Lower lobe of right lung (tissue), 2 donors: ENCODE results near the gene FTCDNL1. TPM values are rescaled to one million over a fixed set of nuclear protein-coding genes. Genes with fewer than 3 reads are reported as not detected.

Source experiments
- ATAC-seq, 2 donors: fragments of 200-7000 bp; cut with Tn5 transposase; one replicate each; pipeline ENCODE4 v1.9.1; 2020 to 2022; ENCODE audit warnings: mild to moderate bottlenecking in 2 of 2, moderate library complexity in 2 of 2
- DNase-seq: peaks from one replicate; pipeline ENCODE4 v3.0.0-alpha.2; 2020
- H3K27ac ChIP-seq: fragments of 200-600 bp; one replicate; pipeline ENCODE4 v1.8.0; 2022
- H3K27me3 ChIP-seq: fragments of 200-600 bp; one replicate; pipeline ENCODE4 v1.8.0; 2022; ENCODE audit warnings: low read depth
- H3K36me3 ChIP-seq: fragments of 200-600 bp; one replicate; pipeline ENCODE4 v1.8.0; 2022; ENCODE audit warnings: mild to moderate bottlenecking
- H3K4me1 ChIP-seq: fragments of 200-600 bp; one replicate; pipeline ENCODE4 v1.8.0; 2022
- H3K4me3 ChIP-seq: fragments of 200-600 bp; one replicate; pipeline ENCODE4 v1.8.0; 2022; ENCODE audit warnings: mild to moderate bottlenecking
- H3K9me3 ChIP-seq: fragments of 200-600 bp; one replicate; pipeline ENCODE4 v1.8.0; 2022
- CTCF ChIP-seq: fragments of 200-600 bp; IDR thresholded peaks from one replicate; pipeline ENCODE4 v1.8.0; 2022; ENCODE audit warnings: antibody characterized with exemption, mild to moderate bottlenecking
- intact Hi-C: fragments of 100-400 bp; cut with DNase I; formaldehyde crosslinking; loops from one replicate; pipeline ENCODE4 v1.11.0; 2022
- total RNA-seq: library from RNA; stranded (reverse); fragmentation: NEBNext Ultra II Directional; extraction: Animal tissue kit (Norgen Biotek cat#: 25700); gene quantifications from one replicate; pipeline ENCODE4 v1.2.1, GENCODE V29; 2021
- donor health status: DM: no; HTN: yes; CAD: no; lungs with severe emphysema.

Gene FTCDNL1
- total RNA-seq, 1 donor from 2014 or later: 3.7 TPM

- intact Hi-C loops: no loop called here
- H3K4me1 ChIP-seq: peaks cover 15% of the 10 kb centered on the region
- no peaks in the 10 kb centered on the region for H3K27me3 ChIP-seq
- no peak overlapping the region for H3K27ac ChIP-seq
- H3K36me3 ChIP-seq: no peaks in the 10 kb centered on the region
- DNase-seq (no peak), ATAC-seq (no peak)
- H3K4me3 ChIP-seq: no peak overlapping the region
- TF ChIP-seq CTCF: no peak
- H3K9me3 ChIP-seq: no peaks in the 10 kb centered on the region
Measured at GRCh38 chr2:199734651-199735050, 116.3 kb downstream of the FTCDNL1 start.

- H3K4me3 ChIP-seq: no peak overlapping the region
- intact Hi-C loops: no loop called here
- no peaks in the 10 kb centered on the region for H3K36me3 ChIP-seq
- no peak for TF ChIP-seq CTCF
- ATAC-seq: no peak
- H3K27ac ChIP-seq: no peak overlapping the region
- H3K4me1 ChIP-seq: peaks cover 9% of the 10 kb centered on the region
- H3K27me3 ChIP-seq: no peaks in the 10 kb centered on the region
- DNase-seq: no peak
- H3K9me3 ChIP-seq: no peaks in the 10 kb centered on the region
Measured at GRCh38 chr2:199734011-199734410, 117.0 kb downstream of the FTCDNL1 start.

- no peak overlapping the region for H3K27ac ChIP-seq
- no peak overlapping the region for H3K4me3 ChIP-seq
- ATAC-seq: no peak
- no peaks in the 10 kb centered on the region for H3K9me3 ChIP-seq
- H3K36me3 ChIP-seq: no peaks in the 10 kb centered on the region
- no peaks in the 10 kb centered on the region for H3K4me1 ChIP-seq
- intact Hi-C loops: no loop called here
- no peak for TF ChIP-seq CTCF
- DNase-seq: no peak
- H3K27me3 ChIP-seq: no peaks in the 10 kb centered on the region
Measured at GRCh38 chr2:199727801-199728200, 123.2 kb downstream of the FTCDNL1 start.

GRCh38 chr2:199727306-199727705 is 123.7 kb downstream of the FTCDNL1 start:
- intact Hi-C loops: no loop called here
- H3K9me3 ChIP-seq: no peaks in the 10 kb centered on the region
- no peak for TF ChIP-seq CTCF
- H3K4me1 ChIP-seq: no peaks in the 10 kb centered on the region
- H3K36me3 ChIP-seq: no peaks in the 10 kb centered on the region
- no peak overlapping the region for H3K27ac ChIP-seq
- H3K27me3 ChIP-seq: no peaks in the 10 kb centered on the region
- no peak for ATAC-seq
- no peak for DNase-seq
- no peak overlapping the region for H3K4me3 ChIP-seq

- DNase-seq (no peak), ATAC-seq (no peak)
- Histone ChIP-seq H3K9me3 (no peaks in the 10 kb centered on the region), H3K27ac (no peak overlapping the region), H3K27me3 (no peaks in the 10 kb centered on the region), H3K4me3 (no peak overlapping the region), H3K4me1 (no peaks in the 10 kb centered on the region), H3K36me3 (no peaks in the 10 kb centered on the region)
- TF ChIP-seq CTCF: no peak
- intact Hi-C loops: no loop called here
Measured at GRCh38 chr2:199718074-199718473, 132.9 kb downstream of the FTCDNL1 start.

- TF ChIP-seq CTCF: no peak
- DNase-seq (no peak), ATAC-seq (no peak)
- intact Hi-C loops: no loop called here
- no peaks in the 10 kb centered on the region for H3K9me3 ChIP-seq
- H3K36me3 ChIP-seq: no peaks in the 10 kb centered on the region
- no peak overlapping the region for H3K27ac ChIP-seq
- H3K4me1 ChIP-seq: no peaks in the 10 kb centered on the region
- no peak overlapping the region for H3K4me3 ChIP-seq
- no peaks in the 10 kb centered on the region for H3K27me3 ChIP-seq
Measured at GRCh38 chr2:199717587-199717907, 133.4 kb downstream of the FTCDNL1 start.
